Measurements from ENCODE around the gene ZFYVE19.

The ZFYVE19 gene

GRCh38 chr15:40807028-40807887, at the start of gene ZFYVE19, which contains the start of gene DNAJC17:
TSS of gene ZFYVE19 (plus strand) at chr15:40807089. CDS start at chr15:40807590, 501 bp downstream.
TSS of gene DNAJC17 (minus strand) at chr15:40807473. CDS start at chr15:40807446, 27 bp downstream.
- DNase-seq = peak; percentile 99

- no peak for DNase-seq
Observed at GRCh38 chr15:40759961-40760360, 46.9 kb upstream of the ZFYVE19 start.

- peak; percentile 27 for DNase-seq
Observed at GRCh38 chr15:40762919-40763800, 43.7 kb upstream of the ZFYVE19 start.

GRCh38 chr15:40763801-40764628, 42.9 kb upstream of the ZFYVE19 start, which contains the start of gene GCHFR:
TSS of gene GCHFR (plus strand) at chr15:40764068. CDS start at chr15:40764181, 113 bp downstream.
- DNase-seq = peak; percentile 68

GRCh38 chr15:40764629-40765103, 42.2 kb upstream of the ZFYVE19 start:
- no peak for DNase-seq

- DNase-seq = no peak
Observed at GRCh38 chr15:40766194-40766815, 40.6 kb upstream of the ZFYVE19 start.

GRCh38 chr15:40766906-40767837, 39.7 kb upstream of the ZFYVE19 start:
- DNase-seq = no peak

- no peak for DNase-seq
Observed at GRCh38 chr15:40767838-40768500, 38.9 kb upstream of the ZFYVE19 start.

GRCh38 chr15:40768521-40769273, 38.2 kb upstream of the ZFYVE19 start:
- no peak for DNase-seq

- peak; percentile 42 for DNase-seq
Observed at GRCh38 chr15:40769274-40770146, 37.4 kb upstream of the ZFYVE19 start, which contains the start of gene C15orf62. TSS of gene C15orf62 (plus strand) at chr15:40769980. CDS start at chr15:40770496, 516 bp downstream.

GRCh38 chr15:40770147-40770721, 36.7 kb upstream of the ZFYVE19 start:
- DNase-seq = no peak

GRCh38 chr15:40771242-40771641, 35.6 kb upstream of the ZFYVE19 start:
- DNase-seq = no peak

GRCh38 chr15:40772014-40772413, 34.9 kb upstream of the ZFYVE19 start:
- DNase-seq = no peak

GRCh38 chr15:40773496-40773895, 33.4 kb upstream of the ZFYVE19 start:
- DNase-seq = no peak

- DNase-seq = no peak
Observed at GRCh38 chr15:40773902-40774301, 33.0 kb upstream of the ZFYVE19 start.

GRCh38 chr15:40775007-40775406, 31.9 kb upstream of the ZFYVE19 start:
- DNase-seq = no peak

- no peak for DNase-seq
Observed at GRCh38 chr15:40775740-40776536, 31.0 kb upstream of the ZFYVE19 start.

Data from suppressor macrophage treated with lipopolysaccharide for 4 hours (primary cell).